Chondrocyte (in vitro differentiated cells): ENCODE results near the gene NAGLU. TPM values are rescaled to one million over a fixed set of nuclear protein-coding genes. Genes with fewer than 3 reads are reported as not detected.

Experiments used
- DNase-seq: peaks from one replicate; pipeline ENCODE4 v3.0.0; 2021; ENCODE audit warnings: mixed read lengths, low spot score
- H3K27ac Mint-ChIP-seq: one replicate; pipeline ENCODE4 v1.8.0; 2021; ENCODE audit warnings: mild to moderate bottlenecking, moderate library complexity, mixed read lengths; ENCODE audit not compliant: unreplicated experiment
- H3K27me3 Mint-ChIP-seq: 2 replicates; pipeline ENCODE4 v1.8.0; 2021; ENCODE audit warnings: low read depth, mixed read lengths
- H3K36me3 Mint-ChIP-seq: 2 replicates; pipeline ENCODE4 v1.8.0; 2021; ENCODE audit warnings: low read depth, mixed read lengths
- H3K4me1 Mint-ChIP-seq: 2 replicates; pipeline ENCODE4 v1.8.0; 2021; ENCODE audit warnings: low read depth, mild to moderate bottlenecking, mixed read lengths
- H3K4me3 Mint-ChIP-seq: one replicate; pipeline ENCODE4 v1.8.0; 2021; ENCODE audit warnings: mild to moderate bottlenecking, moderate library complexity, mixed read lengths; ENCODE audit not compliant: unreplicated experiment
- H3K9me3 Mint-ChIP-seq: 2 replicates; pipeline ENCODE4 v1.8.0; 2021; ENCODE audit warnings: low read depth, mixed read lengths
- total RNA-seq: library from RNA; stranded (reverse); gene quantifications from 3 replicates; pipeline ENCODE4 v1.2.1, GENCODE V29; 2021
- TF ChIP-seq, protein P1 (sequence below): fragments of 200-600 bp; sonication (generic); IDR thresholded peaks from 2 replicates; pipeline ENCODE4 v1.5.0; 2021; ENCODE audit warnings: antibody characterized with exemption, mild to moderate bottlenecking, moderate library complexity

NAGLU gene
- total RNA-seq, 1 donor from 2014 or later = 66.4 TPM

DNA sequence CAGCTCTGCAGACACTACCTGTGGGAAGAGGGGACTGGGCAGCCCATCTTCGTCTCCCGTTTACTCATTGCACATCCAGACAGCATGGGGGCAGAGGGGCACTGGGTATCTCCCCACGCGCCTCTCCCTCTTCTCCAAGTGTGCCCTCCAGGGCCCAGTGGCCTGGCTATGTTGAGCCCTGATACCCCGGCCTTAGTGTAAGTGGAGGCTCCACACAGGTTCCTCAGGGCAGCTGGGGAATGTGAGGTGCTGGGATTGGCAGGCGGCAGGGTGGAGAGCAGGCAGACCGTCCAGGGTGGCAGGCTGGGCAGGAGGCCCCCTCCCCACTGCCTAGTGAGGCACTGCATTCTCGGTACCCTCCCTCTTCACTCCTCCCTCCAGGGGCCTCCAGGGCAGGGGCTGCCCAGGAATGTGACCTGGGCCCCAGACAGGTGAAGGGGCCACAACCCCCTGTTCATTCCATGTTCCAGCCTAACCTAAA is 13.2 kb upstream of the NAGLU start:
- Mint-ChIP-seq H3K4me1 (peaks cover 85% of the 10 kb centered on the region), H3K4me3 (peak overlapping the region; percentile 12), H3K9me3 (no peaks in the 10 kb centered on the region), H3K27me3 (no peaks in the 10 kb centered on the region), H3K36me3 (no peaks in the 10 kb centered on the region), H3K27ac (peak overlapping the region; percentile 87)
- TF ChIP-seq, protein P1, sequence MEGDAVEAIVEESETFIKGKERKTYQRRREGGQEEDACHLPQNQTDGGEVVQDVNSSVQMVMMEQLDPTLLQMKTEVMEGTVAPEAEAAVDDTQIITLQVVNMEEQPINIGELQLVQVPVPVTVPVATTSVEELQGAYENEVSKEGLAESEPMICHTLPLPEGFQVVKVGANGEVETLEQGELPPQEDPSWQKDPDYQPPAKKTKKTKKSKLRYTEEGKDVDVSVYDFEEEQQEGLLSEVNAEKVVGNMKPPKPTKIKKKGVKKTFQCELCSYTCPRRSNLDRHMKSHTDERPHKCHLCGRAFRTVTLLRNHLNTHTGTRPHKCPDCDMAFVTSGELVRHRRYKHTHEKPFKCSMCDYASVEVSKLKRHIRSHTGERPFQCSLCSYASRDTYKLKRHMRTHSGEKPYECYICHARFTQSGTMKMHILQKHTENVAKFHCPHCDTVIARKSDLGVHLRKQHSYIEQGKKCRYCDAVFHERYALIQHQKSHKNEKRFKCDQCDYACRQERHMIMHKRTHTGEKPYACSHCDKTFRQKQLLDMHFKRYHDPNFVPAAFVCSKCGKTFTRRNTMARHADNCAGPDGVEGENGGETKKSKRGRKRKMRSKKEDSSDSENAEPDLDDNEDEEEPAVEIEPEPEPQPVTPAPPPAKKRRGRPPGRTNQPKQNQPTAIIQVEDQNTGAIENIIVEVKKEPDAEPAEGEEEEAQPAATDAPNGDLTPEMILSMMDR = no peak
- peak; percentile 81 for DNase-seq

DNA sequence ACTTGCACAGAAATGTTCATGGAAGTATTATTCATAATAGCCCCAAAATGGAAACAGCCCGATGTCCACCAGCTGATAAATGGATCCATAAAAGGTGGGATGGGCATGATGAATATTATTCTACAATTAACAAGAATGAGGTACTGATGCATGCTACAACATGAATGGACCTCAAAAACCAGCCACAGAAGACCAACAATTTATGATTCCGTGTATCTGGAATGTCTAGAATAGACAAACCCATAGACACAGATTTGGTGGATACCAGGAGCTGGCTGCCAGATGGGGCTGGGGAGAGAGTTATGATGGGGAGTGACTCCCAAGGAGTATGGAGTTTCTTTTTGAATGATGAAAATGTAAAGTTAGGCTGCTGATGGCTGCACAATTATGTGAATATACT is 10.8 kb upstream of the NAGLU start:
- peak; percentile 9 for DNase-seq
- peaks cover 64% of the 10 kb centered on the region for H3K4me1 Mint-ChIP-seq
- TF ChIP-seq, protein P1 = no peak
- H3K36me3 Mint-ChIP-seq = no peaks in the 10 kb centered on the region
- peak overlapping the region; percentile 85 for H3K27ac Mint-ChIP-seq
- H3K9me3 Mint-ChIP-seq = no peaks in the 10 kb centered on the region
- H3K4me3 Mint-ChIP-seq = no peak overlapping the region
- no peaks in the 10 kb centered on the region for H3K27me3 Mint-ChIP-seq

DNA sequence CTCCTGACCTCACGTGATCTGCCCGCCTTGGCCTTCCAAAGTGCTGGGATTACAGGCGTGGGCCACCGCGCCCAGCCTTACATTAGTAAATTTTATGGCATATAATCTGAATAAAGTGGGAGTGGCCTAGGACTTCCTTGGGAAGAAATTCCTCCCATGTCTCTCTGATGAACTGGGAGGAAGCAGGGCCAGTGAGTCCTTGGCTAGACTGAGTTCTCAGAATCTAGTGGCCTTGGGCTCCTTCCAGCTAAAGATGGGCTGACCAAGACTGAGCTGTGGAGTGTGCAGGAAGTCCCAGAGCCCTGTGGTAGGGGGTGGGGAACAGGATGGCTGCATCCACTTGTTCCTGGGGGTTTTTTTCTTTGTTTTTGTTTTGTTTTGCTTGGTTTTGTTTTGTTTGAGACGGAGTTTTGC is 10.0 kb upstream of the NAGLU start:
- Mint-ChIP-seq H3K27ac (peak overlapping the region; percentile 63), H3K36me3 (no peaks in the 10 kb centered on the region), H3K4me1 (peaks cover 58% of the 10 kb centered on the region), H3K9me3 (no peaks in the 10 kb centered on the region), H3K27me3 (no peaks in the 10 kb centered on the region), H3K4me3 (no peak overlapping the region)
- TF ChIP-seq, protein P1 = no peak
- DNase-seq = peak; percentile 8

DNA sequence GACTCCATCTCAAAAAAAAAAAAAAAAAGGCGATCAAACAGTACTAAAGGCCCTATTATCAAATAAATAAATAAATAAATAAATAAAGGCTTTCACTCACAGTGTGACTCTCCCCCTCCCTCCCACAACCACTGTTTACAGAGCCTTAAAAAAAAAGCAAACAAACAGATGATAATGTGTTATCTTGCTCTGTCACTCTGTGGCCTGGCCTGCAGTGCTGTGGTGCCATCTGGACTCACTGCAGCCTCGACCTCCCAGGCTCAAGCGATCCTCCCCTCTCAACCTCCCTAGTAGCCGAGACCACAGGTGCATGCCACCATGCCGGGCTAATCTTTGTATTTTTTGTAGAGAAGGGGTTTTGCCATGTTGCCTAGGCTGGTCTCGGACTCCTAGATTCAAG is 8.1 kb upstream of the NAGLU start:
- TF ChIP-seq, protein P1 = no peak
- DNase-seq = peak; percentile 24
- H3K27ac Mint-ChIP-seq = no peak overlapping the region

DNA sequence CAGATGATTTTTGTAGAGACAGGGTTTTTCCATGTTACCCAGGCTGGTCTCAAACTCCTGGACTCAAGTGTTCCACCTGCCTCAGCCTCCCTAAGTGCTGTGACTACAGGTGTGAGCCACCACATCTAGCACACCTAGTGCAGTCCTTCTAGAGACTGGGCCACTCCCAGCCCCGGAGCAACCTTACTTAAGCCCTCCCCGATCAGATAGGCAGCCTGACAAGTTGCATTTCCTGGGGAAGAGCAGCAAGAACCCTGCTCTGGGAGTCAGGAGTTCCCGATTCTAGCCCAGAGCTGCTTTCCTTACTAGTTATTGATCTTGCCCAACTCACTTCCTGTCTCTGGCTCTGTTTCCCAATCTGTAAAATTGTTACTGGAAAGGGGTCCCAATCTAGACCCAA is 7.0 kb upstream of the NAGLU start:
- Mint-ChIP-seq H3K27ac (no peak overlapping the region), H3K27me3 (no peaks in the 10 kb centered on the region), H3K9me3 (no peaks in the 10 kb centered on the region), H3K4me1 (peaks cover 40% of the 10 kb centered on the region), H3K4me3 (no peak overlapping the region), H3K36me3 (no peaks in the 10 kb centered on the region)
- TF ChIP-seq, protein P1 = no peak
- no peak for DNase-seq

More for the DNA sequence above, 8.1 kb upstream of the NAGLU start:
- H3K4me3 Mint-ChIP-seq = no peak overlapping the region
- no peaks in the 10 kb centered on the region for H3K36me3 Mint-ChIP-seq
- H3K27me3 Mint-ChIP-seq = no peaks in the 10 kb centered on the region
- H3K4me1 Mint-ChIP-seq = peaks cover 46% of the 10 kb centered on the region
- H3K9me3 Mint-ChIP-seq = no peaks in the 10 kb centered on the region
